ENCODE results near the gene ASB1.

Gene ASB1

GRCh38 chr2:238498691-238499295, 72.1 kb downstream of the ASB1 start:
- no peak for TF ChIP-seq CTCF (IDR thresholded peaks at IDR 0.05; ENCODE audit: borderline replicate concordance, control extremely low read depth, extremely low read depth, insufficient read depth, missing control alignments)
- DNase-seq (ENCODE audit: low spot score): no peak
- in situ Hi-C loops (cut with MboI; ENCODE audit: low sequenced_read_pairs, unreplicated experiment): no loop called here

GRCh38 chr2:238499731-238500580, 73.2 kb downstream of the ASB1 start:
- TF ChIP-seq CTCF (IDR thresholded peaks at IDR 0.05; ENCODE audit: borderline replicate concordance, control extremely low read depth, extremely low read depth, insufficient read depth, missing control alignments): no peak
- no peak for DNase-seq (ENCODE audit: low spot score)
- in situ Hi-C loops (cut with MboI; ENCODE audit: low sequenced_read_pairs, unreplicated experiment): no loop called here

- DNase-seq (ENCODE audit: low spot score): no peak
- in situ Hi-C loops (cut with MboI; ENCODE audit: low sequenced_read_pairs, unreplicated experiment): no loop called here
- TF ChIP-seq CTCF (IDR thresholded peaks at IDR 0.05; ENCODE audit: borderline replicate concordance, control extremely low read depth, extremely low read depth, insufficient read depth, missing control alignments): no peak
Measured at GRCh38 chr2:238501311-238501710, 74.6 kb downstream of the ASB1 start.

Measured in GM13976 (cell line).